ENCODE data around the gene CLCN2.

CLCN2 gene

GRCh38 chr3:184380627-184381260 is 19.3 kb upstream of the CLCN2 start:
- DNase-seq = no peak

GRCh38 chr3:184380185-184380626 is 18.8 kb upstream of the CLCN2 start:
- no peak for DNase-seq

GRCh38 chr3:184379358-184380184 is 18.2 kb upstream of the CLCN2 start, which contains the start of gene CHRD:
Gene CHRD, plus strand, starts transcription at chr3:184380054. Its CDS starts 265 bp downstream, at chr3:184380319.
- DNase-seq = no peak

- no peak for DNase-seq
Measured at GRCh38 chr3:184378651-184379357, 17.4 kb upstream of the CLCN2 start.

- DNase-seq = no peak
Measured at GRCh38 chr3:184377882-184378445, 16.6 kb upstream of the CLCN2 start, which contains the start of gene THPO. Gene THPO, minus strand, starts transcription at chr3:184378207. Its CDS starts 1,948 bp downstream, at chr3:184376259.

GRCh38 chr3:184377374-184377773 is 16.0 kb upstream of the CLCN2 start:
- no peak for DNase-seq

GRCh38 chr3:184375747-184376461 is 14.5 kb upstream of the CLCN2 start:
- no peak for DNase-seq

- no peak for DNase-seq
Measured at GRCh38 chr3:184373422-184373821, 12.0 kb upstream of the CLCN2 start.

GRCh38 chr3:184372911-184373310 is 11.5 kb upstream of the CLCN2 start:
- DNase-seq = no peak

GRCh38 chr3:184372296-184372821 is 11.0 kb upstream of the CLCN2 start:
- DNase-seq = no peak

GRCh38 chr3:184371570-184372018 is 10.2 kb upstream of the CLCN2 start:
- DNase-seq = peak; percentile 68

- DNase-seq = no peak
Measured at GRCh38 chr3:184368586-184369183, 7.3 kb upstream of the CLCN2 start.

GRCh38 chr3:184368116-184368515 is 6.7 kb upstream of the CLCN2 start:
- no peak for DNase-seq

- DNase-seq = no peak
Measured at GRCh38 chr3:184366619-184367289, 5.3 kb upstream of the CLCN2 start.

GRCh38 chr3:184362668-184363546 is 1.5 kb upstream of the CLCN2 start:
- DNase-seq = peak; percentile 98

GRCh38 chr3:184361932-184362667 is 695 bp upstream of the CLCN2 start:
- peak; percentile 70 for DNase-seq

- no peak for DNase-seq
Measured at GRCh38 chr3:184360929-184361531, 375 bp downstream of the CLCN2 start.

- DNase-seq = no peak
Measured at GRCh38 chr3:184360070-184360928, 1.1 kb downstream of the CLCN2 start.

Measured in stimulated activated CD8-positive, alpha-beta memory T cell treated with anti-CD3 and anti-CD28 coated beads, Interleukin-4, amount 100 ng/mL, for 48 hours (primary cell).